ENCODE measurements around the gene EME2.

EME2 gene

GRCh38 chr16:1745900-1746692 lies 26.5 kb upstream of the EME2 start:
- no peak for DNase-seq (ENCODE audit: low spot score)

- DNase-seq (ENCODE audit: low spot score): no peak
Observed at GRCh38 chr16:1746693-1747195, 25.9 kb upstream of the EME2 start.

- no peak for DNase-seq (ENCODE audit: low spot score)
Observed at GRCh38 chr16:1747934-1748333, 24.7 kb upstream of the EME2 start.

GRCh38 chr16:1749152-1750117 lies 23.2 kb upstream of the EME2 start:
- DNase-seq (ENCODE audit: low spot score): no peak

- no peak for DNase-seq (ENCODE audit: low spot score)
Observed at GRCh38 chr16:1751946-1752345, 20.7 kb upstream of the EME2 start.

- no peak for DNase-seq (ENCODE audit: low spot score)
Observed at GRCh38 chr16:1752853-1753252, 19.8 kb upstream of the EME2 start.

GRCh38 chr16:1754204-1754603 lies 18.4 kb upstream of the EME2 start:
- no peak for DNase-seq (ENCODE audit: low spot score)

GRCh38 chr16:1757714-1758461 lies 14.7 kb upstream of the EME2 start:
- no peak for DNase-seq (ENCODE audit: low spot score)

GRCh38 chr16:1758923-1759322 lies 13.7 kb upstream of the EME2 start:
- no peak for DNase-seq (ENCODE audit: low spot score)

GRCh38 chr16:1759511-1759910 lies 13.1 kb upstream of the EME2 start:
- no peak for DNase-seq (ENCODE audit: low spot score)

GRCh38 chr16:1760911-1761310 lies 11.7 kb upstream of the EME2 start:
- no peak for DNase-seq (ENCODE audit: low spot score)

- DNase-seq (ENCODE audit: low spot score): no peak
Observed at GRCh38 chr16:1761751-1762150, 10.9 kb upstream of the EME2 start.

GRCh38 chr16:1762196-1762878 lies 10.3 kb upstream of the EME2 start:
- no peak for DNase-seq (ENCODE audit: low spot score)

- DNase-seq (ENCODE audit: low spot score): no peak
Observed at GRCh38 chr16:1762879-1763520, 9.6 kb upstream of the EME2 start.

- DNase-seq (ENCODE audit: low spot score): no peak
Observed at GRCh38 chr16:1763521-1764511, 8.8 kb upstream of the EME2 start.

GRCh38 chr16:1764971-1765370 lies 7.6 kb upstream of the EME2 start:
- DNase-seq (ENCODE audit: low spot score): no peak

- DNase-seq (ENCODE audit: low spot score): no peak
Observed at GRCh38 chr16:1765826-1766225, 6.8 kb upstream of the EME2 start.

GRCh38 chr16:1766231-1766630 lies 6.4 kb upstream of the EME2 start:
- no peak for DNase-seq (ENCODE audit: low spot score)

- DNase-seq (ENCODE audit: low spot score): no peak
Observed at GRCh38 chr16:1766701-1767100, 5.9 kb upstream of the EME2 start.

Measured in globus pallidus (tissue), 1 donor.